Dedifferentiated amniotic fluid mesenchymal stem cell (primary cell): ENCODE measurements around the gene FAM174B.

Experiments used
- DNase-seq: peaks from one replicate; pipeline ENCODE4 v3.0.0-alpha.2; 2016; ENCODE audit errors: extremely low spot score

Gene FAM174B

DNA sequence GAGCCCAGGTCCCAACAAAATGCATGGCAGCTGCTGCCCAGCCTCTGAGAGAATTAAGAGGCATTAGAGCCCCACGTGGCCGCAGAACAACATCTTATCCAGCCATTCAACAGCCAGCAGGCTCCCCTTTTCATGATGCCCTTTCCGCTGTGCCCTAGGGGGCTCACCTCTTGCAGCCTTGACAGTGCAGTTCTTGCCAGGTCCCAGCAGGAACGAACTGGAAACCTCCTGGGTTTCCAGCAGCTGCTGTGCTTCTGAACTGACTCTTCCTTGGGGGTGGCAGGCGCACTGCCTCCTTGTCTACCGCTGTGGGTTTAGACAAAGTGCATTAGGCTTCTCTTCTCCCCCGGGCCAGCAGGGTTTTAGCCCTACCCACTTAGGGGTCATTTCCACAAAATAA lies 85.2 kb downstream of the FAM174B start:
- DNase-seq: no peak

DNA sequence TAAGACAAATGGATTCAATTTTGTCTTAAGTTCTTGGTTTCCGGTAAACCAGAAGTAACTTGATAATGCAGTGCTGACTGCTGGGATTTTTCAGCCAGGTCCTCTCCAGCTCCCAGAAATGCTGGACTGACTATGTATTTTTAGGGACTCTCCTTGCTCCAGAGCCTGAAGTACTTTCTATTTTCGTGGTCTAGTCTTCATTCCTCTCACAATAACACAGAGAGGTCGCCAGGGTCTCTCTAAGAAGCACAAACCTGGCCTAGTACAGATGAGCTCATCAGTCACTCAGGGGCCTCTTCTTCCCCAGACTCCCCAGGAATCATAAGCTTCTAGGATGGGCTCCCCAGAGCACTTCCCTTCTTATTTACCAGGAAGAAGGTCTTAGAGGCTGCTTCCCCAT lies 85.8 kb downstream of the FAM174B start:
- no peak for DNase-seq
